Suprapubic skin (tissue), 4 donors: Measurements from ENCODE around the gene JAKMIP1.

Source experiments
- CTCF ChIP-seq, 2 donors: fragments of 200-600 bp in 1 of 2; fragments of 450-650 bp in 1 of 2; sonication (generic) in 1 of 2; IDR thresholded peaks; one replicate each; pipeline ENCODE4 v1.5.1; 2016 to 2019; ENCODE audit warnings: antibody characterized with exemption in 2 of 2, mild to moderate bottlenecking in 1 of 2, moderate library complexity in 1 of 2
- EP300 ChIP-seq: sonication (generic); formaldehyde crosslinking; IDR thresholded peaks from one replicate; pipeline ENCODE4 v1.6.1; 2017; ENCODE audit warnings: antibody characterized with exemption
- POLR2A ChIP-seq, 2 donors: fragments of 450-650 bp; IDR thresholded peaks; one replicate each; pipeline ENCODE4 v1.6.1; 2017; ENCODE audit warnings: antibody characterized with exemption in 2 of 2, mild to moderate bottlenecking in 2 of 2, moderate library complexity in 2 of 2
- POLR2AphosphoS5 ChIP-seq, 3 donors: sonication (generic); formaldehyde crosslinking; IDR thresholded peaks; one replicate each; pipeline ENCODE4 v1.6.1; 2017; ENCODE audit warnings: antibody characterized with exemption in 3 of 3

DNA sequence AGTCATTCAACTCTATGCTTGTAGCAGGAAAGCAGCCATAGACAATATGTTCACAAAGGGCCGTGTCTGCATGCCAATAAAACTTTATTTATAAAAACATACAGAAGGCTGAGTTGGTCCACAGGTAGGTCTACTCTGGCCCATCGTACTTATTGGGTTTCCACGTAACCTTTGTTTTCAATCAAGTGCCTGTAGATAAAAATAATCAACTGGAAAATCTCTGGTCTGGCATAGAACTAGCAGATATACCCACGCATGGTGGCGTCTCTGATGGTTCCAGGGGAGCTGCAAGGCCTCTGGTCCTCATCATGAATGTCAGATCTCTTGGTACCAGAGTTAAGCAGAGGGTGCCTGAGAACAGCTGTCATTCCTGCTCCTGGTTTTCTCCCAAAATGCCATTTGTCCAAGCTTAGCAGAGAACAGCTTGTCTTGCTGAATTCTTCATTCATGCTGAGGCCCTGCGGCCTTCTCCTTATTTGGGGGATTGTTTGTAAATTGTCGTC lies 31.4 kb upstream of the JAKMIP1 start:
- TF ChIP-seq CTCF (IDR thresholded peaks at IDR 0.05) (no peak), POLR2A (IDR thresholded peaks at IDR 0.05) (no peak), EP300 (no peak), POLR2AphosphoS5 (IDR thresholded peaks at IDR 0.05) (no peak)
